ENCODE data around the gene KAT6B. TPM values are rescaled to one million over a fixed set of nuclear protein-coding genes. Genes with fewer than 3 reads are reported as not detected.
"Not testable (repeated sequence)": the region's sequence is repeated elsewhere in the genome, so short reads cannot be mapped to it uniquely, and the experiment has no call there.

Gene KAT6B
- polyA plus RNA-seq, 2 donors, result 4.7 to 6.7 TPM

- WGBS, 2 donors, result 94 to 95% methylated on average over 14 of the region's 14 CpGs
- H3K4me1 ChIP-seq (ENCODE audit: control insufficient read depth in 2 of 2, insufficient read depth in 2 of 2, low read length in 1 of 2), result peaks cover 0 to 3% of the 10 kb centered on the region in 2 donors
- H3K4me3 ChIP-seq (ENCODE audit: low read depth in 1 of 2, low read length in 2 of 2), result no peak overlapping the region
- no peak overlapping the region for H3K27ac ChIP-seq (ENCODE audit: low read depth in 2 of 2, low read length in 1 of 2)
- H3K27me3 ChIP-seq (ENCODE audit: control insufficient read depth in 1 of 2, insufficient read depth in 2 of 2, low read length in 2 of 2), result no peaks in the 10 kb centered on the region
- H3K9me3 ChIP-seq (ENCODE audit: control insufficient read depth in 2 of 2, insufficient read depth in 1 of 2, low read depth in 1 of 2, low read length in 1 of 2), result no peaks in the 10 kb centered on the region
- H3K36me3 ChIP-seq (ENCODE audit: control insufficient read depth in 2 of 2, insufficient read depth in 2 of 2, low read length in 1 of 2), result no peaks in the 10 kb centered on the region
These were observed 223.9 kb downstream of the KAT6B start for GRCh38 chr10:75050149-75050919.

- WGBS, 2 donors, result 81 to 85% methylated on average over 5 of the region's 5 CpGs
- Histone ChIP-seq H3K27me3 (ENCODE audit: control insufficient read depth in 1 of 2, insufficient read depth in 2 of 2, low read length in 2 of 2) (no peaks in the 10 kb centered on the region), H3K4me1 (ENCODE audit: control insufficient read depth in 2 of 2, insufficient read depth in 2 of 2, low read length in 1 of 2) (peaks cover 0 to 3% of the 10 kb centered on the region in 2 donors), H3K27ac (ENCODE audit: low read depth in 2 of 2, low read length in 1 of 2) (no peak overlapping the region), H3K4me3 (ENCODE audit: low read depth in 1 of 2, low read length in 2 of 2) (no peak overlapping the region), H3K9me3 (ENCODE audit: control insufficient read depth in 2 of 2, insufficient read depth in 1 of 2, low read depth in 1 of 2, low read length in 1 of 2) (no peaks in the 10 kb centered on the region), H3K36me3 (ENCODE audit: control insufficient read depth in 2 of 2, insufficient read depth in 2 of 2, low read length in 1 of 2) (no peaks in the 10 kb centered on the region)
These were observed 224.9 kb downstream of the KAT6B start for GRCh38 chr10:75051308-75051707.

- H3K4me3 ChIP-seq (ENCODE audit: low read depth in 1 of 2, low read length in 2 of 2); H3K36me3 ChIP-seq (ENCODE audit: control insufficient read depth in 2 of 2, insufficient read depth in 2 of 2, low read length in 1 of 2); H3K9me3 ChIP-seq (ENCODE audit: control insufficient read depth in 2 of 2, insufficient read depth in 1 of 2, low read depth in 1 of 2, low read length in 1 of 2); H3K27ac ChIP-seq (ENCODE audit: low read depth in 2 of 2, low read length in 1 of 2); H3K27me3 ChIP-seq (ENCODE audit: control insufficient read depth in 1 of 2, insufficient read depth in 2 of 2, low read length in 2 of 2); H3K4me1 ChIP-seq (ENCODE audit: control insufficient read depth in 2 of 2, insufficient read depth in 2 of 2, low read length in 1 of 2): not testable (repeated sequence)
- 56 to 63% methylated on average over 2 of the region's 2 CpGs for WGBS, 2 donors
These were observed 229.6 kb downstream of the KAT6B start for GRCh38 chr10:75055896-75056406.

- WGBS, 2 donors, result 76 to 84% methylated on average over 4 of the region's 4 CpGs
- no peaks in the 10 kb centered on the region for H3K36me3 ChIP-seq (ENCODE audit: control insufficient read depth in 2 of 2, insufficient read depth in 2 of 2, low read length in 1 of 2)
- peak overlapping the region in 1 of 2 donors; percentile 54 for H3K27ac ChIP-seq (ENCODE audit: low read depth in 2 of 2, low read length in 1 of 2)
These were observed 231.3 kb downstream of the KAT6B start for GRCh38 chr10:75057680-75058079.

GRCh38 chr10:75058161-75058560 lies 231.8 kb downstream of the KAT6B start:
- no peaks in the 10 kb centered on the region for H3K36me3 ChIP-seq (ENCODE audit: control insufficient read depth in 2 of 2, insufficient read depth in 2 of 2, low read length in 1 of 2)
- WGBS, 2 donors, result 44 to 61% methylated on average over 10 of the region's 10 CpGs
- no peaks in the 10 kb centered on the region for H3K9me3 ChIP-seq (ENCODE audit: control insufficient read depth in 2 of 2, insufficient read depth in 1 of 2, low read depth in 1 of 2, low read length in 1 of 2)
- H3K4me1 ChIP-seq (ENCODE audit: control insufficient read depth in 2 of 2, insufficient read depth in 2 of 2, low read length in 1 of 2), result peaks cover 0 to 2% of the 10 kb centered on the region in 2 donors
- no peaks in the 10 kb centered on the region for H3K27me3 ChIP-seq (ENCODE audit: control insufficient read depth in 1 of 2, insufficient read depth in 2 of 2, low read length in 2 of 2)
- no peak overlapping the region for H3K4me3 ChIP-seq (ENCODE audit: low read depth in 1 of 2, low read length in 2 of 2)
- peak overlapping the region in 1 of 2 donors; percentile 54 for H3K27ac ChIP-seq (ENCODE audit: low read depth in 2 of 2, low read length in 1 of 2)

More at GRCh38 chr10:75057680-75058079, 231.3 kb downstream of the KAT6B start:
- Histone ChIP-seq H3K4me3 (ENCODE audit: low read depth in 1 of 2, low read length in 2 of 2) (no peak overlapping the region), H3K9me3 (ENCODE audit: control insufficient read depth in 2 of 2, insufficient read depth in 1 of 2, low read depth in 1 of 2, low read length in 1 of 2) (no peaks in the 10 kb centered on the region), H3K4me1 (ENCODE audit: control insufficient read depth in 2 of 2, insufficient read depth in 2 of 2, low read length in 1 of 2) (peaks cover 0 to 2% of the 10 kb centered on the region in 2 donors), H3K27me3 (ENCODE audit: control insufficient read depth in 1 of 2, insufficient read depth in 2 of 2, low read length in 2 of 2) (no peaks in the 10 kb centered on the region)

GRCh38 chr10:75061709-75062505 lies 235.5 kb downstream of the KAT6B start:
- Histone ChIP-seq H3K27me3 (ENCODE audit: control insufficient read depth in 1 of 2, insufficient read depth in 2 of 2, low read length in 2 of 2) (no peaks in the 10 kb centered on the region), H3K9me3 (ENCODE audit: control insufficient read depth in 2 of 2, insufficient read depth in 1 of 2, low read depth in 1 of 2, low read length in 1 of 2) (no peaks in the 10 kb centered on the region), H3K4me3 (ENCODE audit: low read depth in 1 of 2, low read length in 2 of 2) (no peak overlapping the region), H3K27ac (ENCODE audit: low read depth in 2 of 2, low read length in 1 of 2) (no peak overlapping the region), H3K36me3 (ENCODE audit: control insufficient read depth in 2 of 2, insufficient read depth in 2 of 2, low read length in 1 of 2) (no peaks in the 10 kb centered on the region), H3K4me1 (ENCODE audit: control insufficient read depth in 2 of 2, insufficient read depth in 2 of 2, low read length in 1 of 2) (peaks cover 0 to 2% of the 10 kb centered on the region in 2 donors)
- WGBS, 2 donors, result 63 to 65% methylated on average over 15 of the region's 15 CpGs

GRCh38 chr10:75062506-75063299 lies 236.3 kb downstream of the KAT6B start:
- Histone ChIP-seq H3K27me3 (ENCODE audit: control insufficient read depth in 1 of 2, insufficient read depth in 2 of 2, low read length in 2 of 2) (no peaks in the 10 kb centered on the region), H3K36me3 (ENCODE audit: control insufficient read depth in 2 of 2, insufficient read depth in 2 of 2, low read length in 1 of 2) (no peaks in the 10 kb centered on the region), H3K4me3 (ENCODE audit: low read depth in 1 of 2, low read length in 2 of 2) (no peak overlapping the region), H3K9me3 (ENCODE audit: control insufficient read depth in 2 of 2, insufficient read depth in 1 of 2, low read depth in 1 of 2, low read length in 1 of 2) (no peaks in the 10 kb centered on the region), H3K4me1 (ENCODE audit: control insufficient read depth in 2 of 2, insufficient read depth in 2 of 2, low read length in 1 of 2) (peaks cover 0 to 2% of the 10 kb centered on the region in 2 donors), H3K27ac (ENCODE audit: low read depth in 2 of 2, low read length in 1 of 2) (no peak overlapping the region)
- 36 to 56% methylated on average over 10 of the region's 10 CpGs for WGBS, 2 donors

GRCh38 chr10:75063461-75064230 lies 237.2 kb downstream of the KAT6B start:
- no peak overlapping the region for H3K4me3 ChIP-seq (ENCODE audit: low read depth in 1 of 2, low read length in 2 of 2)
- H3K9me3 ChIP-seq (ENCODE audit: control insufficient read depth in 2 of 2, insufficient read depth in 1 of 2, low read depth in 1 of 2, low read length in 1 of 2), result no peaks in the 10 kb centered on the region
- H3K36me3 ChIP-seq (ENCODE audit: control insufficient read depth in 2 of 2, insufficient read depth in 2 of 2, low read length in 1 of 2), result no peaks in the 10 kb centered on the region
- no peaks in the 10 kb centered on the region for H3K27me3 ChIP-seq (ENCODE audit: control insufficient read depth in 1 of 2, insufficient read depth in 2 of 2, low read length in 2 of 2)
- WGBS, 2 donors, result 92% methylated on average over 8 of the region's 8 CpGs
- no peak overlapping the region for H3K27ac ChIP-seq (ENCODE audit: low read depth in 2 of 2, low read length in 1 of 2)
- no peaks in the 10 kb centered on the region for H3K4me1 ChIP-seq (ENCODE audit: control insufficient read depth in 2 of 2, insufficient read depth in 2 of 2, low read length in 1 of 2)
